HUDEP-2 (cell line): ENCODE data around the gene HLA-DQB1.
A peak's percentile ranks its signal among the peaks of the same experiment; 100 is the strongest.
"Not testable (repeated sequence)": the region's sequence is repeated elsewhere in the genome, so short reads cannot be mapped to it uniquely, and the experiment has no call there.

Experiments used
- DNase-seq, 76 experiments: peaks; one replicate each; lab custom pipeline; 2025; ENCODE audit not compliant: unreplicated experiment in 76 of 76; lab: John Stamatoyannopoulos, UW

HLA-DQB1 gene

DNA sequence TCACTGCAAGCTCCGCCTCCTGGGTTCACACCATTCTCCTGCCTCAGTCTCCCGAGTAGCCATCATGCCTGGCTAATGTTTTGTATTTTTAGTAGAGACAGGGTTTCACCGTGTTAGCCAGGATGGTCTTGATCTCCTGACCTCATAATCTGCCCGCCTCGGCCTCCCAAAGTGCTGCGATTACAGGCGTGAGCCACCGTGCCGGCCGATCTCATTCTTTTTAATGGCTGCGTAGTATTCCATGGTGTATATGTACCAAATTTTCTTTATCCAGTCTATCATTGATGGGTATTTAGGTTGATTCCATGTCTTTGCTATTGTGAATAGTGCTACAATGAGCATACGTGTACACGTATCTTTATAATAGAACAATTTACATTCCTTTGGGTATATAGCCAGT is 36.7 kb downstream of the HLA-DQB1 start:
- DNase-seq: not testable (repeated sequence)

DNA sequence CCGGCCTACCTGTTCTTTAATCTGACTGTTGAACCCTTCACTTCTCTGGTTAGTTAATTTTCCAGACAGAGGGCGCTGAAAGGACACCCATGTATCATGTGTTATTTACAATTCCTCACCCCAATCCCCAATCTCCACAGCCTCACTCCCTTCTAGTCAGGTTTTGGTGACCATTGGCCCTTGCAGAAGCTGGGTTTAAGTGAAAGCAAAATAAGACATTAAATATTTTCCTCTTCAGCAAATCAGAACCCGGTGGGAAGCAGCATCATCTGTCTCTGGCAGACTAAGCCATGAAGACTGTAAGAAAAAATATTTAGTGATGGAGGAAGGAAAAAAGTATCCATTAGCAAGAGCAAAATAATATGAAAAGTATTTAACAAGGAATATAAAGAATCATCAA is 38.6 kb downstream of the HLA-DQB1 start:
- no peak for DNase-seq

DNA sequence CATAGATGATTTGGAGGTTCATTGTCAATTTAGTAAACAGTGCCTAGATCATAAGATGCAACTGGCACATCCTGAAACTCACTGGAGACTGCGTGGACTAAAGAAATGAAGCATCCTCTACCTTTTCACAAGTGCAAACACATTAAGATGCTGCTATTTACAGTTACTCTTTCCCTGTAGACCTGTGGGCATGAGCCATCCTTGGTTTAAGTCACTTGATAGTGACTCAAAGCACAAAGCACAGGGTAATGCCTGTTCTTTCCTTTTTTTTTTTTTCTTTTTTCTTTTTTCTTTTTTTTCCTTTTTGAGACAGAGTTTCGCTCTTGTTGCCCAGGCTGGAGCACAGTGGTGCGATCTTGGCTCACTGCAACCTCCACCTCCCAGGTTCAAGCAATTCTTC is 39.2 kb downstream of the HLA-DQB1 start:
- DNase-seq: no peak

- no peak for DNase-seq
Observed at GRCh38 chr6:32625137-32625536, 41.3 kb downstream of the HLA-DQB1 start.

GRCh38 chr6:32624565-32624964 is 41.9 kb downstream of the HLA-DQB1 start:
- no peak for DNase-seq

- DNase-seq: no peak
Observed at GRCh38 chr6:32623693-32624092, 42.8 kb downstream of the HLA-DQB1 start.

DNA sequence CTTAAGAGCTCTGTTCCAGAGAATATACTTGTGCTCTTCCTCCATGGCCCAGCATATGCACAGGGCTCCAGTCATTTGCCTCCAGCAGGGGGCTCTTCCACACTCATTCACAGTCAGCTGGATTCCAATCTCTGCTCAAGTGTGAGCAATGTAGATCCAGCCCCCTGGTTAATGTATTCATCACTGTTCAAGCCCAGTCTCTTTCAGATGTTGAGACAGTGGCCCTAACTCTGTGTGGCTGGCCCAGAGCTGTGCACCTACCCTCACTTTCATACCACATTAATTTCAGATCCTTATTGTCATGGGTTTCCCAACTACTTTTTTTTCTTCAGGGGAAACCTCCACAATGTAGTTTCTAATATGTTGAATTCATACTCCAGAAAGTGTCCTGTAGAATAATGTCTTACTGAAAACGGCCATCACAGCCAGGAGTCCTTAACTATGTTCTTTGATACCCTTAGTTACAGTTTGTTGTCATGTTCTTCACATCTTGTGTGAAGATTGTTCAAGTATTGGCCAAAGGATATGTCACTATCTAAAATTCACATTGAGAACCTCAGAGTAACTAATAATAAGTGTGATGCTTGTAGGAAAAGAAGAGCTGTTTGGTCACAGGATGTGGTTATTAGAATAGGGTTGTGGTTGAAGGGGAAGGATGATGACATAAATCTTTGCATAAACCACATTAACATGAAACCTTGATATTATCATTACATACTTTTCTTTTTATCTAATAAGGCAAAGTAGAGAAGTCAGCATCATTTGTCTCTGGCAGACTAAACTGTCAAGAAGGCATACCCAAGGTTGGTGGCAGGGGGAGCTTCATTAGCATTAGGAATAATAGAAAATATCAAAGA is 43.7 kb downstream of the HLA-DQB1 start:
- DNase-seq: peak in 20 of 76 experiments; percentile 2 to 51 (median 22)

GRCh38 chr6:32621372-32621771 is 45.1 kb downstream of the HLA-DQB1 start:
- no peak for DNase-seq

DNA sequence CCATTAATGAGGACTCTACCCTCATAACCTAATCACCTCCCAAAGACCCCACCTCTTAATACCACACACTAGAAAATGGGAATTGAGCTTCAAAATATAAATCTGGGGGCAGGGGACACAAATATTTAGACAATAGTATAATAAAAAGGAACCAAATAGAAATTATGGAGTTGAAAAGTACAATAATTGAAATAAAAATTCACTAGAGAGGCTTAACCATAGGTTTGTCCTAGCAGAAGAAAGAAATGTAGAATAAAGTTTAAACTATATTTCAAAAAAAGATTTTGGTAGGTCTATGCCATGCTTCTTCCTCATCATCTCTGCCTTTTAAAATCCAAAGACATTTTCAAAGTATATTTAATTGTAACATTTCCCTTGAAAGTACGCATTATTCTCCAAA is 48.7 kb downstream of the HLA-DQB1 start:
- no peak for DNase-seq

DNA sequence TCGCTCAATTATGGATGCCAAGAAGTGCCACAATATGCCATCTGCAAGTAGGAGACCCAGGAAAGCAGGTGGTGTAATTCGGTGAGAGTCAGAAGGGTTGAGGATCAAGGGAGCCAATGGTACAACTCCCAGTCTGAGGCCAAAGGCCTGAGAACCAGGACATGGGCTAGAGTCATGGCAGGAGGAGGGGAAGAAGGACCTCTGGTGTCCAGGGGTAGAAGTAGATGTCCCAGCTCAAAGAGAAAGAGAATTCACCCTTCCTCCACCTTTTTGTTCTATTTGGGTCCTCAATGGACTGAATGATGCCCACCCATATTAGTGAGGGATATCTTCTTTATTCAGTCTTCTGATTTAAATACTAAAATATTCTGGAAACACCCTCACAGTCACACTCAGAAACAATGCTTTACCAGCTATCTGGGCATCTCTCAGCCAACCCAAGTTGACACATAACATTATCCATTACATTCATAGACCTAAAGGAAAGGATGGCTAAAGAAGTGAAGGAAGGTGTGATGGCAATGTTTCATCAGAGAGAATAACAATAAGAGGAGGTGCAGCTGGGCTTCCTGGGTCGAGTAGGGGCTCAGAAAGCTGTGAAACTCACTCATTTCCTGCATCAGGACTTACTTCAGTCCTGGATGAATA is 50.4 kb downstream of the HLA-DQB1 start:
- DNase-seq: no peak

DNA sequence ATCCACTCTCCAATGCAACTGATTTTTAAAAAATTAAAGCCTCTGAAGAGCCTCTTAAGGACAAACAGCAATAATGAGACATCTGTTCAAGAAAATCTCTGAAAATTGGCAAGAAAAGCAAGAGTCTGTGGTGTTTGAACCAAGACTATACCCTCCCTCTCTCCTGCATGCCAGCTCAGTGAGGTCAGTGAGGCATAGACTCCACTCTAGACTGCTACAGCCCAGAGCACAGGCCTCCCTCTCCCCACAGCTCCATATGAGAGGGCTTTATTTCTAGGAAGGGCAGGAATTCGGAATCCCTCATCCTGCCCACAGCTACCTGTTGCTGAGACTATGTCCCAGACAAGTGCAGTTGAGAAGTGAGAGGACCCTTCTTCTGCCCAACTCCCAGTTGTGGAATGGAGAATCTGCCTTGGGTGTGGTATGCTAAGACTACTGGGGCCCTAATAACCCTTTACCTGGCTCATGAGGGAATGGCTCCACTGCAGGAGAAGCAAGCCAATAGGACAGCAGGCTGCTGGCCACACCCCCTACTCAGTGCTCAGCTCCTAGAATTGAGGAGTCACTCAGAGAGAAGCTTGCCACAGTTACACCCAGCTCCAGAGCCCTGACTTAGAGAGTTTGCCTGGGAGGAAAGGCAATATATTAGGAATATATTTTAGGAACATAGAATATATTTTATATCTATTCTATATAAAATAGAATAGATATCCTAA is 51.9 kb downstream of the HLA-DQB1 start:
- DNase-seq: no peak

DNA sequence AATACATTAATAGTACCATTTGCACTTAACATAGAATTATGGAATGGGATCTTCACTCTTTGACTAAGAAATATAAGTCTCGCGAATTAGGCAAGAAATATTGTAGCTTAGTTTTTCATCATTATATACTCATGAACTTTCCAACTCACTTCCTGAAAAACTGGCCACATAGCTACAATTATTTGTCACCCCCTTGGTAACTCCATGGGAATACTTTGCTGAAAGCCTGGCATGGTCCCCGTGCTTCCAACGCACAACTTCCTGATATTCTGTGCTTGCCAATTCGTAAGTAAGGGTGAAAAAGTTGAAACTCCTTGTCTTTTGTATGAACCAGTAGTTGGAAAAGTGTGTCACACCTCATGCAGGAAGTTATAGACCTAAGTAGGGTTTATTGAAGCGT is 53.0 kb downstream of the HLA-DQB1 start:
- no peak for DNase-seq

GRCh38 chr6:32610682-32611296 is 55.7 kb downstream of the HLA-DQB1 start:
- DNase-seq: no peak

GRCh38 chr6:32609731-32610640 is 56.5 kb downstream of the HLA-DQB1 start:
- DNase-seq: peak in 56 of 76 experiments; percentile 3 to 81 (median 40)
